GM19397 (cell line): ENCODE results near the gene ZBTB8B.
"Not testable (repeated sequence)": the region's sequence is repeated elsewhere in the genome, so short reads cannot be mapped to it uniquely, and the experiment has no call there.

Experiments
- ATAC-seq: cut with Tn5 transposase; IDR thresholded peaks from one replicate; pipeline ENCODE4 v1.9.1; 2021; ENCODE audit warnings: mild to moderate bottlenecking, moderate library complexity; ENCODE audit not compliant: unreplicated experiment

Gene ZBTB8B

DNA sequence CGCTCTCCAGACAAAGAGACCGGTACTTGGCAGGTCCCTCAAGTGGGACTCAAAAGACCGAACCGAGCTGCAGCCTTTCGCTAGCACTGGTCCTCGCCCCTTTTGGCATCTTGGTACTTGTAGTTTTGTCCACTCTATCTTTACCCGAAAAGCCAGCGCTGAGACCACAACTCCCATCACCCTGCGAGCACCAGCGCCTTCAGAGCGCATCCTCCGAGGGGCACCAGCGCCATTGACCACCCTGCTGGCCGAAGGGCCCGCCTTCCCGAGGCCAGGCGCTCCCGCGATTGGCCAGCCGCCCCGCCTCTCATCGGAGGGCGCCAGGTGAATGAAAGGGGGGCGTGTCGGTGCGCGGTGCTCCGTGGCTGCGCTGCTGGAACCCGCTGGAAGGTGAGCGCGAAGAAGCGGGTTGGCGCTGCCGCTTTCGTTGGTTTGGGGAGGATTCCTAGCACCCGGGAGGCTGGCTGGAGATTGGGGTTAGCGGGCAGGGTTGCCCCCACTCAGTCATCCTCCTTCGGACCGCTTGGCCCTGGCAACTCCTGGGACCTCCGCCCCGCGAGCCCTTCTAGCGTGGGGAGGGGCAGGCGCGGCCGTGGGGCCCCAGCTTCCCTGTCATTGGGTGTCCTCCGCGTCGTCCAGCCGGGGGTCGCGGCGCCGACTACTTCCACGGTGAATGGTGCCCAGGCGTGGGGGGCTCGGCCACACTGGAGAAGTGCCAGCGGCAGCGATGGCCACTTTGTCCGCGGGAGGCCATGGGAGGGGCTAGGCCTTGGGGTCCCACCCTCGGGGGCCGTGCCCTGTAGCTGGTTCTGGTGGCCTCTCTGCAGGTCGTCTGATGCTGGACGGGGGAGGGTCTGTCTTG, at the start of gene ZBTB8B:
TSS of gene ZBTB8B (plus strand) at position 357 of the 862 bp plus-strand sequence. CDS start 5,553 bp downstream, outside the sequence.
- no peak for ATAC-seq

DNA sequence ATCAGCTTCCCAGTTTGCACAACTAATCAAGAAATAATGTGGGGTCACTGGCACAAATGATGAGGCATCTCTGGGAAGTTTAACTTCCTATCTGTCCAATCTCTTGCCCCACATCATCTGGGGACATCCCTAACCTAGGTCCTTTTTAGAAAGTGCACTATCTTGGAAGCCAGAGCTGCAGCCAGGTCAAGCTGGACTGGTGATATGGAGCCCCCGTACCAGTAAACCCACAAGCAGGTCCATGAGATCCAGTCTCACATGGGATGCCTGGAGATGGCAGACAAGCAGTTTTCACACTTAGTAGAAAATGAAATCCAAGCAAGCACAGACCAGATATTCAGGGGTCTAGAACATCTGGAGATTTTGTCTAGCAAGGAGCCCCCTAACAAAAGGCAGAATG, 43.1 kb upstream of the ZBTB8B start:
- no peak for ATAC-seq

DNA sequence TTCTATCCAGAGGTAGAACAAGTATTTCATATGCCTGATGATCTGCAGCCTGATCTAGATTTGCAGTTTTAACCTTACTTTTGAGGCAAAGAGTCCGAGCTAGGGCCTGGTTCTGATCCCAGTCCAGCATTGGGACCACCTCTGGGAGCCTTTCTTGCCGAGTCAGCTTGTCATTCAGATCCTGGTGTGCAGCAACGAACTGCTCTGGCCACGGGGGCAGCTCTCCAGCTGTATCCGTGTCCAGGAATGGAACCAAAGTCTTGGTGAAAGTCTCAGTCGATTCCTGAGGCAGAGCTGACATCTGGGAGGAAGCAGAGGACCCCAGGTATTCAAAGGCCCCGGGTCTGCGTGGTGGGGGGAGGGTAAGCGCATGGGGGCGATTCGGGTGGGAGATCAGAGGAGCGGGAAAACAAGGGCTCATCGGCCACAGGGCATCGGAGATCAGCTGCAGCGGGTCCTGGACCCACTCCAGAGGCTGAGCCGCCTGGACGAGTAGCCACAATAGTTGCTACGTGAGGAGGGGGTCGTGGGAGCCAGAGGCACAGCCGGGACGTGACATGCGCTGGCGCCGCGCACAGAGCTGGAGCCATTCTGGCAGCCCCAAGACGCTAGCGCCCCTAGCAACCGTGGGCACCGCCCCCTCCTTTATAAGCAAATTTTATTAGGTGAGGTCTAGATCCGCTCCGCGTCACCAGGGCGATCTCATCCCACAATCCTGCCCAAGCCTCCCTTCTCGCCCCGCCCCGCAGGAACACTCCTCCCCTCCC, 38.2 kb upstream of the ZBTB8B start:
- no peak for ATAC-seq

DNA sequence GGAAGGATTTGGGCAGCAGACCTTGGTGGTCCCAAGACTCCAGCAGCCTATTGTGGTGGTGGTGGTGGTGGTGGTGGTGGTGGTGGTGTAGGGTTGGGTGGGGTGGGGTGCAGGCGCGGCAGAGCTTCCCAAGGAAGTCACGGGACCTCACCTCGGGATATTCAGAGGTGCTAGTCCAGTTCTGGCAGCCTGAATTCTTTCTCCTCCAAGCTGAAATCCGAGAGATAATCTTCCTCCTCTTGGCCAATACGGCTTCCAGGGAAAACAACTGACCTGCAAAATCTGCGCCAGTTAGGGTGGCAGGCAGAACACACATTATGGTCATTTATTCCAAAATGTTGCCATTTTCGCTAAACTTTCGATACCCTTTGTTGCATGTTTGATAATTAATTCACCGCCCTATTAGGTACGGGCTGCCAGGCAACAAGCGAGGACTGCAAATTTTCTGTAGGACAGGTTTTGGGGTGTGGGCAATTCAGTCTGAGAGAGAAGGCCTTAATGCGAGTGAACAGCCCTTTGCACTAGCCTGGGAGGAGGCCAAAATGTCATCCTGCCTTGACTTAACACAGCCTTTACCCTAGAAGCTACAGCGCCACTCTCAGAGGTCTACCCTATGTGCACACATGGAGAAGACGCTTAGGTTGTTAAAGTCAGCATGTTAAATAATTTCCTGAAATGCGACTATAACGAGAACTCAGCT, 37.5 kb upstream of the ZBTB8B start:
- no peak for ATAC-seq

DNA sequence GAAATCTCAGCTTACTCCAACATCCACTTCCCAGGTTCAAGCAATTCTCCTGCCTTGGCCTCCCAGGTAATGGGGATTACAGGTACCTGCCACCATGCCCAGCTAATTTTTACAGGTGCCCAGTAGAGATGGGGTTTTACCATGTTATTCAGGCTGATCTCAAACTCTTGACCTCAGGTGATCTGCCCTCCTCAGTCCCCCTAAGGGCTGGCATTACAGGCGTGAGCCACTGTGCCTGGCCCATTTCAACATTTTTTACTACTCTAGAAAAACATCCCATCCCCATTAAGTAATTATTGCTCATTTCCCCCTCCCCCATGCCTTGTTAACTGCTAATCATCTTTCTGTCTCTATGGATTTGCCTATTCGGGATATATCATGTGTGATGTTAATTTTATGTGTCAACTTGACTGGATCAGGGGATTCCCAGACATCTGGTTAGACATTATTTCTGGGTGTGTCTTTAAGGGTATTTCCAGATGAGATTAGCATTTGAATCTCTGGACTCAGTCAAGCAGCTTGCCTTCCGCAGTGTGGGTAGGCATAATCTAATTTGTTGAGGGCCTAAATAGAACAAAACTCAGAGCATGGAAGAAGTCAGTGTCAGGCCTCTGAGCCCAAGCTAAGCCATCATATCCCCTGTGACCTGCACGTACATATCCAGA, 33.0 kb upstream of the ZBTB8B start:
- ATAC-seq, result no peak

DNA sequence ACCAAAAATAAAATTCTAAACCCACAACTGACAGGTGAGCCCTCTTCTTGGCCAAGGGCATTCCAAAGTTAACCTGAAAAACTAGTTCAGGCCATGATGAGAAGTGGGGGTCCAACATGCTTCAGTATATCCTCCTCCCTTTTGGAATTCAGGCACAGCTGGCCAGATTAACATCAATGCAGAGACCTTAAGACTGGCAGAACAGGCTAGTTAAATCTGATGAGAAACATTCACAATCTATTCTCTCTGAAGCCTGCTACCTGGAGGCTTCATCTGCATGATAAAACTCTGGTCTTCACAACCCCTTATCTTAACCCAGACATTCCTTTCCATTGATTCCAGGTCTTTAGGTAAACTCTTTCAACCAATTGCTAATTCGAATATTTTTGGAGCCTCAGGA, 26.7 kb upstream of the ZBTB8B start:
- no peak for ATAC-seq

DNA sequence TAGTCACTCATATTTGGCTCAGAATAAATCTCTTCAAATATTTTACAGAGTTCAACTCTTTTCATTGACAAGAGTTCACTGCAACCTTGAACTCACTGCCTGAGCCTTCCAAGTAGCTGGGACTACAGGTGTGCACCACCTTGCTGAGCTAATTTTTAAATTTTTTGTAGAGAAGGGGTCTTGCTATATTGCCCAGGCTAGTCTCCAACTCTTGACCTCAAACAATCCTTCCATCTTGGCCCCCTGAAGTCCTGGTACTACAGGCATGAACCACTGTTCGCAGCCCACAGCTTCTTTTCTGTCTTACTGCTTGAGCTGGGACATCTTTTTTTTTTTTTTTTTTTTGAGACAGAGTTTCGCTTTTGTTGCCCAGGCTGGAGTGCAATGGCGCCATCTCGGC, 26.1 kb upstream of the ZBTB8B start:
- not testable (repeated sequence) for ATAC-seq

DNA sequence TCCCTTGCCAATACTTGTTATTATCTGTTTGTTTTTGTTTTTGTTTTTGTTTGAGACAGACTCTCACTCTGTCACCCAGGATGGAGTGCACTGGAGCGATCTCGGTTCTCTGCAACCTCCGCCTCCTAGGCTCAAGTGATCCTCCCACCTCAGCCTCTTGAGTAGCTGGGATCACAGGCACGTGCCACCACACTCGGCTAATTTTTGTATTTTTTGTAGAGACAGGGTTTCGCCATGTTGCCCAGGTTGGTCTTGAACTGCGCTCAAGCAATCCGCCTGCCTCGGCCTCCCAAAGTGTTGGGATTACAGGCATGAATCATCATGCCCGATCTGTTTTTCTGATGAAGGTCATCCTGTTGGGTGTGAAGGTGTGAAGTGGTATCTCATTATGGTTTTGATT, 23.4 kb upstream of the ZBTB8B start:
- not testable (repeated sequence) for ATAC-seq

DNA sequence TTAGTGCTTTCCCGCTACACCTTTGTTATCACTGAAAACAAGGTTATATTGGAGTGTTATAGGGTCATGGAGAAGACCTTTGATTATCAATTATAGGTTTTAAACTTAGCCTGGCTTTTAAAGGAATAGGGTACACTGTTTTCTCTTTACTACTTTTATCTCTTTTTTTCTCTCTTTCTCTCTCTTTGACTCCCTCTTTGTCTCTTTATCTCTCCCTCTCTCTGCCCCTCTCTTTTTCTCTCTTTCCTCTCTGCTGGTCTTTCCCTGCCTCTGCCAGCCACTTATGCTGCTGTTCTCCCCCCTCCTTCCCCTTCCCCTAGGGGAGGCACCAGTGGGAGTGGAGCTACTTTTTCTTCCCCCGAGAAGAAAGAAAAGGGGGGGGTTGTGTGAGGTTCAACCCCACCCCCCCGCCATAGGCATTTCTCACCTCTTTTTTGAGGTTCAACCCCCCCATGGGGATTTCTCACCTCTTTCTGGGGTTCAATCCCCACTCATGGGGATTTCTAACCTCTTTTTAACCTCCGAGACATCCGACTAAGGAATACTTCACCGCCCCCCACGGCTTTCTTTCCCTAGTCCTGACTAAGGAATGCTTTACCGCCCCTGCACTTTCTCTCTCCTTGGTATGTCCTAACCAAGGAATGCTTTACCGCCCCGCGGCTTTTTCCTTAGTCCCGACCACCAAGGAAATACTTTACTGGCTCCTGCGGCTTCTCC, 17.2 kb upstream of the ZBTB8B start:
- no peak for ATAC-seq

DNA sequence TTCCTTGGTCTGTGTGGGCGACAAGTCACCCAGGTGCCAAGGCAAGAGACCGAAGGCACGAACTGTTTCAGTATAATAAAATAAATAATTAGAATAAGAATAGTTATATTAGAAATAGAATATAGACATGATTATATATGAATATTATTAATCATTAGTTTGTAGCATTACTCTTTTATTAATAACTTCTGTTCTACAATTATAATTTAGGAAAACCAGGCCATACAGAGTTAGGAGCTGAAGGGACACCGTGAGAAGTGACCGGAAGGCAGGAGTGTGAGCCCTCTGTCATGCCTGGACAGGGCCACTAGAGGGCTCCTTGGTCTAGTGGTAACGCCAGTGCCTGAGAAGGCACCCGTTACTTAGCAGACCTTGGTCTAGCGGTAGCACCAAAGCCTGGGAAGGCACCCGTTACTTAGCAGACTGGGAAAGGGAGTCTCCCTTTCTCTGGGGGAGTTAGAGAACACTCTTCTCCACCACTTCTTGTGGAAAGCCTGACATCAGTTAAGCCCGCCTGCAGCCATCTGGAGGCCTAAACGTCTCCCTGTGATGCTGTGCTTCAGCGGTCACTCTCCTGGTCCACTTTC, 16.6 kb upstream of the ZBTB8B start:
- ATAC-seq, result not testable (repeated sequence)

DNA sequence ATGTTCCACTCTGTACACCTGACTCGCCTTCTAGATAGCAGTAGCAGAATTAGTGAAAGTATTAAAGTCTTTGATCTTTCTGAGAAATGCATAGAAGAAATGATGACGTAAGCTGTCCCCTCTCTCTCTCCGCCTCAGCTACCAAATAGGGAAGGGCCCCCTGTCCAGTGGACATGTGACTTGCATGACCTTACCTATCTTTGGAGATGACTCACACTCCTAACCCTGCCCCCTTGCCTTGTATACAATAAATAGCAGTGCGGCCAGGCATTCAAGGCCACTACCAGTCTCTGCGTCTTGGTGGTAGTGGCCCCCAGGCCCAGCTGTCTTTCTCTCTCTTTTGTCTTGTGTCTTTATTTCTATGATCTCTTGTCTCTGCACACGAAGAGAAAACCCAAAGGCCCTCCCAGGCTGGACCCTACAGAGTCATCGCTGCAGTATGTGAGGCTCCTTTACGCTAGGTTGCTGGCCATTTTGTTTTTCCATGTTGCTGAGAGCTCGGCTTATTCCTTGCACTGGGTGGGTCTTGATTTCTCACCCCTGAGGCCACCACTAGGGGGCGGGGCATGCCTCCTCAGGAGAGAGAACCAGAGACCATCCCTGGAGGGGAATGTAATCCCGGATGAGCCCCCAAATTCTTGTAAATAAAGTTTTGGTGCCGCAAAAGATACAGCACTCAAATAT, 16.0 kb upstream of the ZBTB8B start:
- ATAC-seq, result no peak

DNA sequence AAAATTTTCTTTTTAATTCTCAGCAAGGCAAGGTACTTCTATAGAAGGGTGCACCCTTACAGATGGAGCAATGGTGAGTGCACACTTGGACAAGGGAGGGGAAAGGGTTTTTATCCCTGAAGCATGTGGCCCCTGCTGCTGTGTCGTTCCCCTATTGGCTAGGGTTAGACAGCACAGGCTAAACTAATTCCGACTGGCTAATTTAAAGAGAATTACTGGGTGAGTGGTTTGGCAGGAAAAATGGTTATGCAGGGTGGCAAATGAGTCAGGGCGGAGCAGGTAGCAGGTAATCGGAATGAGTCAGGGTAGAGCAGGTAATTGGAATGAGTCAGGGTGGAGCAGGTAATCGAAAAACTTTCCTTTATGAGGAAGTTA, 15.4 kb upstream of the ZBTB8B start:
- not testable (repeated sequence) for ATAC-seq

DNA sequence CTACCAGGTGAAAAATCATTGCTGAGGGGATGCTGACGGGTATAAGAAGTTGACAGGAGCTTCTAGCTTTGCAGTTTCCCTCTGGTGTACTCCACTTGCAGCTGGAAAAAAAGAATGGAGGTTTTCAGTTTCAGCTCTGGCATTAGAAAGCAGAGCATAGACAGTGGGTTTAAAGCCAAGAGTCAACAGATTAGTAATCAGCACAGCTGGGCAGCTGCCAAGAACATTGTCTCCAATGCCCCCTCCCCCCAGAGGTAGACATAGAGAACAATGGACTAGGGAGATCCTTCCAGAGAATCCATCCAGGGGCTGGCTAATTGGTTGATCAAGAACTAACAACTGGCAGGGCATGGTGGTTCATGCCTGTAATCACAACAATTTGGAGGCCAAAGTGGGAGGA, 10.1 kb upstream of the ZBTB8B start:
- no peak for ATAC-seq

DNA sequence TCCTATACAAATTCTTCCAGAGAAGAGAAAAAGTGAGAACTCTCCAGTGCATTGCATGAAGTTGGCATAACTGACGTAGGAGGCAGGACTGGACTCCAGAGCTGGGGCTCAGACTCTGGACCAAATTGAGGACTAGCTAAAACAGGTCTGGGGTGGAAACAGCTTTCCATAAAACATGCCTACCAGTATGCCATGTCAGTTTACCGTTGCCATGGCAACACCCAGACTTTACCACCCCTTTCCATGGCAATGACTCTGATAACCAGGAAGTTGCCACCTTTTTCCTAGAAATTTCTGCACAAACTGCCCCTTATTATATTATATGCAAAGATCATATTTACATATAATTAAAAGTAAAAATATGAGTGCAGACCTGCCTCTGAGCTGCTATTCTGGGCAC, 8.9 kb upstream of the ZBTB8B start:
- no peak for ATAC-seq

DNA sequence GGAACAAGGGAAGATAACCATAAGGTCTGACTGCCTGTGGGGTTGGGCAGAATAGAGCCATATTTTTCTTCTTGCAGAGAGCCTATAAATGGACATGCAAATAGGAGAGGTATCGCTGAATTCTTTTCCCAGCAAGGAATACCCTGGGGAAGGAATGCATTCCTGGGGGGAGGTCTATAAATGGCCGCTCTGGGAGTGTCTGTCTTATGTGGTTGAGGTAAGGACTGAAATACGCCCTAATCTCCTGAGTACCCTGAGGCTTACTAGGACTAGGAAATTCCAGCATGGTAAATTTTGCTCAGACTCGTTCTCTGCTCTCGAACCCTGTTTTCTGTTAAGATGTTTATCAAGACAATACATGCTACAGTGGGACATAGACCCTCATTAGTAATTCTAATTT, 6.1 kb upstream of the ZBTB8B start:
- not testable (repeated sequence) for ATAC-seq

DNA sequence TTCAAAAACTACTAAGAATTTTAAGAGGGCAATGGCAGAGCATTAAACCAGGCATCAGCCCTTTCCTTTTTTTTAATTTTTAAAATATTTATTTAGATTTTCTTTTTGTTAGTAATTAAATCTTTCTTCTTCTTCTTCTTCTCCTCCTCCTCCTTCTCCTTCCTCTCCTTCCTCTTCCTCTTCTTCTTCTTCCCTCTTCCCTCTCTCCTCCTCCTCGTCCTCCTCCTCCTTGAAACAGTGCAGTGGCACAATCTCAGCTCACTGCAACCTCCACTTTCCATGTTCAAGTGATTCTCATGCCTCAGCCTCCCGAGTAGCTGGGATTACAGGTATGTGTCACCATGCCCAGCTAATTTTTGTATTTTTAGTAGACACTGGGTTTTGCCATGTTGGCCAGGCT, 1.9 kb upstream of the ZBTB8B start:
- not testable (repeated sequence) for ATAC-seq

DNA sequence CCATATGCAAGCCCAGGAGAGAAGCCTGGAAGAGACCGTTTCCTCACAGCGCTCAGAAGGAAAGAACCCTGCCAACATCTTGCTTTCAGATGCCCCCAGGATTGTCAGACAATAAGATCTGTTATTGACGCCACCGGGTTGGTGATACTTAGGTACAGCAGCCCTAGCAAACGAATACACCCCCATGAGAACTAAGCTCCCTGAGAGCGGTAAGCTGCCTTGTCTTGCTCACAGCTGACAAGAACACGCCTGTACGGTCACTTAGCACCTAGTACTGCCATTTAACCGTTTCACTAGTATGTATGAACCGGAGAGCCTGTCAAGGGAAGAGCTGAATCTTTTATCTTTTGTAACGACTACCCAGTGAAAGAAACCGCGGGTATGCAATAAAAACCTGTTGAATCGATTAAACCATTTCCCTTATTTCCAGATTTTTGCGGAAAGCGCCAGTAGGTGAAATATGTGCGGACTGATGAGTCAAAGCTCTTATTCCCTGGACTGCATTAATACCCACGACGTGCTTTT, 619 bp upstream of the ZBTB8B start:
- no peak for ATAC-seq

DNA sequence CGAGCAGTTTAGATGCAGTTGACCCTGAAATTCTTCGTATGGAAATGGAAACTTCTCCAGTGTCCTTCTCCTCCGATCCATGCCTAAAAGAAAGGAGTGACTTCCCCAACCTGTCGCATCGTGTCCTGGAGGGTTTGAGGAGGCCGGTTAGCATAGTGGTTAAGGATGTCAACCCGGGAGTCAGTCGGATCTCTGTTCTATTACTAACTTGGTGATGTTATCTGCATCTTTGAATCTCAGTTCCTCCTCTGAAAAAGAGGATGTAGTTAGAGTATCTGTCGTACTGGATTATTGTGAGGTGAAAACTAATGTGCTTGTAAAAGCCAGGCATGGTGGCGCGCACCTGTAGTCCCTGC, 684 bp downstream of the ZBTB8B start:
- ATAC-seq, result no peak

DNA sequence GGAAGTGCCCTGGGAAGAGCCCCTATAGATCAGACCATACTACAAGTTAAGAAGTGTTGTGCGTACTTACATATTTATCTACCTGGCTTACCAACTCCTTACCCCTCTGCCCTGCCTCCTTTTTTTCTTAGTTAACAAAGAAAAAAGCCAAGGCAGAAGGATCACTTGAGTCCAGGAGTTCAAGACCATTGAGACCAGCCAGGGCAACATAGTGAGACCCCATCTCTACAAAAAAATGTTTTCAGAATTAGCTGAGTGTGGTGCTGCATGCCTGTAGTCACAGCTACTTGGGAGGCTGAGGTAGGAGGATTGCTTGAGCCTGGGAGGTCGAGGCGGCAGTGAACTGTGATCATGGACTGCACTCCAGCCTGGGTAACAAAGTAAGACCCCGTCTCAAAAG, 1.9 kb downstream of the ZBTB8B start:
- ATAC-seq, result no peak
